K562 (cell line): Measurements from ENCODE around the gene FAM50A. TPM values are rescaled to one million over a fixed set of nuclear protein-coding genes. Genes with fewer than 3 reads are reported as not detected.
A peak's percentile ranks its signal among the peaks of the same experiment; 100 is the strongest.

Experiments used
- AFF1 ChIP-seq, 2 experiments: fragments of 450-650 bp; IDR thresholded peaks; 2 replicates each; pipeline ENCODE4 v1.6.1; 2018; ENCODE audit warnings: mild to moderate bottlenecking in 2 of 2, low read depth in 1 of 2; ENCODE audit not compliant: partially characterized antibody in 2 of 2
- ARID1B ChIP-seq: fragments of 450-650 bp; IDR thresholded peaks from 2 replicates; pipeline ENCODE4 v1.6.1; 2016; ENCODE audit warnings: antibody characterized with exemption, mild to moderate bottlenecking, inconsistent platforms
- CBFB ChIP-seq: sonication (generic); formaldehyde crosslinking; IDR thresholded peaks from 2 replicates; pipeline ENCODE4 v1.4.0; 2020; ENCODE audit warnings: mild to moderate bottlenecking, missing genetic modification reagents
- CBX1 ChIP-seq: sonication (generic); IDR thresholded peaks from 2 replicates; pipeline ENCODE4 v1.6.1; 2016; ENCODE audit warnings: antibody characterized with exemption, low read depth, mild to moderate bottlenecking
- HDAC8 ChIP-seq: fragments of 450-650 bp; IDR thresholded peaks from 2 replicates; pipeline ENCODE4 v1.6.1; 2016; ENCODE audit warnings: mild to moderate bottlenecking, missing genetic modification characterization, moderate library complexity, missing compliant biosample characterization
- IRF9 ChIP-seq: fragments of 450-650 bp; IDR thresholded peaks from 2 replicates; pipeline ENCODE4 v1.6.1; 2016; ENCODE audit warnings: missing biosample characterization, missing genetic modification characterization
- ZNF407 ChIP-seq: fragments of 450-650 bp; IDR thresholded peaks from 2 replicates; pipeline ENCODE4 v1.6.1; 2016; ENCODE audit warnings: low read depth
- ZNF57 ChIP-seq: fragments of 450-650 bp; formaldehyde crosslinking; IDR thresholded peaks from 2 replicates; pipeline ENCODE4 v1.4.0; 2020; ENCODE audit warnings: mild to moderate bottlenecking, moderate library complexity
- polyA plus RNA-seq, 8 experiments: library from polyadenylated mRNA; depleted of rRNA in 4 of 8; stranded (reverse) in 5 of 8; unstranded in 3 of 8; fragments of >200 nt; fragmentation: Nextera tagmentation in 2 of 8; fragmentation: Illumina TruSeq in 1 of 8; extraction: Ambion mirVana in 2 of 8; extraction: Trizol in 1 of 8; gene quantifications; 2 replicates each; pipeline versions ENCODE4 v1.2.1 to v1.2.3, GENCODE V29; 2011 to 2014; ENCODE audit warnings: inconsistent platforms in 1 of 8, missing spikeins in 1 of 8
- total RNA-seq, 7 experiments: library from RNA; depleted of rRNA in 6 of 7; stranded (reverse); fragments of >200 nt in 6 of 7; fragmentation: Illumina TruSeq in 2 of 7; extraction: Trizol in 2 of 7; gene quantifications; 2 replicates each; pipeline versions ENCODE4 v1.2.1 to v1.2.3, GENCODE V29; 2011 to 2021; ENCODE audit warnings: low replicate concordance in 1 of 7

The FAM50A gene
- total and polyA plus RNA-seq, 9 of the 15 experiments (the other 6 are each of a cell fraction or from before 2014, with no cell fraction given), result 4.4 to 114 (median 67.3) TPM

GRCh38 chrX:154478728-154479622 is 35.0 kb downstream of the FAM50A start, which contains the start of gene LAGE3 (continued):
- TF ChIP-seq ZNF407 (no peak), ZNF57 (CRISPR knock-in tag) (no peak), CBFB (CRISPR knock-in tag) (peak; percentile 87; the same call in 1 of the 2 replicates), IRF9 (no peak), CBX1 (0 out of 2 replicates have a peak, but pooled peaks have one; percentile 52), ARID1B (no peak), AFF1 (IDR thresholded peaks at IDR 0.05; ENCODE audit: low read depth in 1 of 2, partially characterized antibody in 2 of 2) (no peak), HDAC8 (tag) (no peak)
